PFSK-1 (cell line): ENCODE results near the gene RNF5.

Source experiments
- FOXP2 ChIP-seq: optimal IDR thresholded peaks from 2 replicates; pipeline ENCODE3; 2011; ENCODE audit warnings: borderline replicate concordance, control low read depth, inconsistent platforms; ENCODE audit not compliant: insufficient read depth; ENCODE audit errors: extremely low read length, extremely low read depth
- POLR2AphosphoS5 ChIP-seq: IDR thresholded peaks from 2 replicates; pipeline ENCODE4 v1.6.1; 2012; ENCODE audit warnings: low read depth, mild to moderate bottlenecking, control low read depth, low read length, moderate library complexity
- SIN3A ChIP-seq: IDR thresholded peaks from 2 replicates; pipeline ENCODE4 v1.6.1; 2012; ENCODE audit warnings: mild to moderate bottlenecking, low read length, moderate library complexity, borderline replicate concordance; ENCODE audit not compliant: insufficient read depth
- TAF1 ChIP-seq: IDR thresholded peaks from 2 replicates; pipeline ENCODE4 v1.6.1; 2012; ENCODE audit warnings: low read length, control low read depth, borderline replicate concordance; ENCODE audit not compliant: insufficient read depth
- TF ChIP-seq, protein P1 (sequence below), 2 experiments: IDR thresholded peaks; 2 replicates each; pipeline versions ENCODE4 v1.6.1 to v1.8.0; 2011 to 2012; ENCODE audit warnings: low read depth in 2 of 2, low read length in 2 of 2, control low read depth in 1 of 2, inconsistent platforms in 1 of 2, mild to moderate bottlenecking in 1 of 2, moderate library complexity in 1 of 2; ENCODE audit not compliant: insufficient read depth in 1 of 2

The RNF5 gene

GRCh38 chr6:32177183-32177787 lies 920 bp upstream of the RNF5 start:
- TF ChIP-seq POLR2AphosphoS5 (0 out of 2 replicates have a peak, but pooled peaks have one; percentile 15), TAF1 (0 out of 2 replicates have a peak, but pooled peaks have one; percentile 39), SIN3A (no peak), FOXP2 (no peak)
- TF ChIP-seq, protein P1, sequence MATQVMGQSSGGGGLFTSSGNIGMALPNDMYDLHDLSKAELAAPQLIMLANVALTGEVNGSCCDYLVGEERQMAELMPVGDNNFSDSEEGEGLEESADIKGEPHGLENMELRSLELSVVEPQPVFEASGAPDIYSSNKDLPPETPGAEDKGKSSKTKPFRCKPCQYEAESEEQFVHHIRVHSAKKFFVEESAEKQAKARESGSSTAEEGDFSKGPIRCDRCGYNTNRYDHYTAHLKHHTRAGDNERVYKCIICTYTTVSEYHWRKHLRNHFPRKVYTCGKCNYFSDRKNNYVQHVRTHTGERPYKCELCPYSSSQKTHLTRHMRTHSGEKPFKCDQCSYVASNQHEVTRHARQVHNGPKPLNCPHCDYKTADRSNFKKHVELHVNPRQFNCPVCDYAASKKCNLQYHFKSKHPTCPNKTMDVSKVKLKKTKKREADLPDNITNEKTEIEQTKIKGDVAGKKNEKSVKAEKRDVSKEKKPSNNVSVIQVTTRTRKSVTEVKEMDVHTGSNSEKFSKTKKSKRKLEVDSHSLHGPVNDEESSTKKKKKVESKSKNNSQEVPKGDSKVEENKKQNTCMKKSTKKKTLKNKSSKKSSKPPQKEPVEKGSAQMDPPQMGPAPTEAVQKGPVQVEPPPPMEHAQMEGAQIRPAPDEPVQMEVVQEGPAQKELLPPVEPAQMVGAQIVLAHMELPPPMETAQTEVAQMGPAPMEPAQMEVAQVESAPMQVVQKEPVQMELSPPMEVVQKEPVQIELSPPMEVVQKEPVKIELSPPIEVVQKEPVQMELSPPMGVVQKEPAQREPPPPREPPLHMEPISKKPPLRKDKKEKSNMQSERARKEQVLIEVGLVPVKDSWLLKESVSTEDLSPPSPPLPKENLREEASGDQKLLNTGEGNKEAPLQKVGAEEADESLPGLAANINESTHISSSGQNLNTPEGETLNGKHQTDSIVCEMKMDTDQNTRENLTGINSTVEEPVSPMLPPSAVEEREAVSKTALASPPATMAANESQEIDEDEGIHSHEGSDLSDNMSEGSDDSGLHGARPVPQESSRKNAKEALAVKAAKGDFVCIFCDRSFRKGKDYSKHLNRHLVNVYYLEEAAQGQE (IDR thresholded peaks at IDR 0.05; ENCODE audit: insufficient read depth in 1 of 2, low read depth in 2 of 2, low read length in 2 of 2): no peak

GRCh38 chr6:32178547-32179440 lies 589 bp downstream of the RNF5 start:
- TF ChIP-seq POLR2AphosphoS5: no peak
- no peak for TF ChIP-seq TAF1
- TF ChIP-seq SIN3A: no peak
- TF ChIP-seq FOXP2: no peak
- TF ChIP-seq, protein P1 (IDR thresholded peaks at IDR 0.05; ENCODE audit: insufficient read depth in 1 of 2, low read depth in 2 of 2, low read length in 2 of 2): no peak

- TF ChIP-seq FOXP2: no peak
- no peak for TF ChIP-seq POLR2AphosphoS5
- TF ChIP-seq, protein P1 (IDR thresholded peaks at IDR 0.05; ENCODE audit: insufficient read depth in 1 of 2, low read depth in 2 of 2, low read length in 2 of 2): no peak
- TF ChIP-seq SIN3A: no peak
- TF ChIP-seq TAF1: no peak
These were observed 1.7 kb downstream of the RNF5 start for GRCh38 chr6:32179766-32180405.

GRCh38 chr6:32181148-32181702 lies 3.0 kb downstream of the RNF5 start:
- TF ChIP-seq FOXP2 (no peak), SIN3A (no peak), POLR2AphosphoS5 (no peak), TAF1 (no peak)
- TF ChIP-seq, protein P1 (IDR thresholded peaks at IDR 0.05; ENCODE audit: insufficient read depth in 1 of 2, low read depth in 2 of 2, low read length in 2 of 2): no peak
